ENCODE results near the gene ADK.
"Not testable (repeated sequence)": the region's sequence is repeated elsewhere in the genome, so short reads cannot be mapped to it uniquely, and the experiment has no call there.

Gene ADK

DNA sequence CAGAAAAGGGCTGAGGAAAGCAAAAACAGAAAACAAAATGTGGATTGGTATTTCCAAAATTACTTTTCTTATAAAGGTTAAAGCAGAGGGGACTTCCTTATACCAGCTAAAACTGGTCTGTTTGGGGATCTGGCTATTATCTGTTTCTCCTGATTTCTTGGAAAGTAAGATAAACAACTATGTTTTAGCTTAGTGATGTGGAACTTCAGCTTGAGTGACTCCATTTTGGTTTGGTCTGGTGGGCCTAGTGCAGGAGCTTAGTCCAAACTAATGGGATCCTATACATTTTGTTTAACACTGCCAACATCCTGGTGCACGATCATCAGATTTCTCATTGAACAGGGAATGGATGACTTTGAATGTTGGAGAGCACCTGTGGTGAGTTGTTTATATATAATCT is 283.5 kb downstream of the ADK start:
- no peak for DNase-seq

DNA sequence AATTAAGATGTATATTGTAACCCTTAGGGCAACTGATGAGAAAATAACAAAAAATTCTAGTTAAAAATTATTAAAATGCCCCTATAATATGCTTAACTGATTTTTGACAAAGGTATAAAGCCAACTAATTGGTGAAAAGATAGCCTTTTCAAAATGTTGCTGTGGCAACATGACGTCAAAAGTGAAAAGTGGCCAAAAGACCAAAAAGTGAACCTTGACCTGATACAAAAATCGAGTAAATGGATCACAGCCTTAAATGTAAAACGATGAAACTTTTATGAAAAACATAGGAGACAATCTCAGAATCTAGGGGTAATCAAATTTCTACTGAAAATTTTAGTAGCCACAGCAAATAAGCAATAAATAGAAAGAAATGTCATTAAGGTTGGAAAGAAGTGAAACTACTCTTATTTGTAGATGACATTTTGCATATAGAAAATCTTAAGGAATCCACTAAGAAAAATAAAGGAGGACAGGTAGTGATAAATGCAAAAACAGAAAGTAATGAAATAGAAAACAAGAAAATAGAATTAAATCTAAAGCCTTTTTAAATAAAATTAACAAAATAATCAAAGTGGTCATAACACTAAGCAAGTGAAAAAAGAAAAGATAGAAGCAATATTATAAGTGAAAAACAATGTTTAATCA is 285.6 kb downstream of the ADK start:
- DNase-seq = no peak

DNA sequence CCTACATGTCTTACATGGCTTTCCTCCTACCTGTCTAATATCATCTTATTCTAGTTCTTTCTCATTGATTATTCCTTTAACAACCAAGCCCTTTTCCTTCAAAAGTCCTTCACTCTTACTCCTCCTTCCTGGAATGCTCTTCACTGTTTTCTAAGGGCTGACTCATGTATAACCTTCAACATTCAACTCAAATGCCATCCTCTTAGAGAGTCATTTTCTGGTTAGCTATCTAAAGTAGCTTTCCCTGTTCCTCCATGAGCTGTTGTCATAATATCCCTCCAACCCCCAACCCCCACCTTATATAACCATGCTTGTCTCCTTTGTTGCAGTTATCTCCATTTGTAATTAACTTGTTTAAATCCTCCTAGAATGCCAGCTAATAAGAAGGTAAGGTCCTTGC is 286.8 kb downstream of the ADK start:
- DNase-seq = no peak

DNA sequence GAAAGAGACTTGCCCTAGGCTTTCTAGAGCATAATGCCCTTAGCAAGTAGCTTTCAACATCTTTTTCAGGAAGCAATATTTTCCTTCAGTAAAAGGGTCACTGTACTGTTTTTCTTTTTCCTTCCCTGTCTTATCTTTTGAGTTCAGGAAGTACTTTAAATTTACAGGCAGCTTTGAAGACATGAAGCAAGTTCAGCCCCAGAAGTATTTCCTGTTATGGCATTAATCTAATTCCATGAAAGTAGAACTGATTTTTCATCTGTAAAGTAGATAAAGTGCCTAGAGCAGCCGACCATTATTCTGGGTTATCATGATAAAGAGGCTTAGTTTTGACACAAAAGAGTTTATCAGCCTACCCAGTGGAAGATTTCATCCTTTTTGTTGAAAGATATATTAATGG is 288.2 kb downstream of the ADK start:
- DNase-seq = no peak

DNA sequence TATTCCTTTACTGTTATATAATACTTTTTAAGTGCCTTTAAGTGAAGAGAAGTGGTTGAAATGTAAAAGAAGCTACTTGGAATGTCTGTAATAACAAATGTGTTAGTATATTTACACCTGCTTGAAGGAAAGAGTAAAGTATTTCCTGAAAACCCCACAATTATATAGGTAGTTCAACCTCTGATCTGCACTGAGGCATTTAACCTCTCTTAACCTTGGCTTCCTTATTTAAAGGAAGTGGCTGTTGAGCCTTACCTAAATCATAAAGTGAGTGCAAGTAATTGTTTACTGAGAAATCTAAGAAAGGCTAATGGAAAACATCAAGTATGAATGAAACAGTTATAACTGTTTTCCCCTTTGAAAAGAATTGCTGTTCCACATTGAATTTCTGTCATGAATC is 294.5 kb downstream of the ADK start:
- DNase-seq = no peak

DNA sequence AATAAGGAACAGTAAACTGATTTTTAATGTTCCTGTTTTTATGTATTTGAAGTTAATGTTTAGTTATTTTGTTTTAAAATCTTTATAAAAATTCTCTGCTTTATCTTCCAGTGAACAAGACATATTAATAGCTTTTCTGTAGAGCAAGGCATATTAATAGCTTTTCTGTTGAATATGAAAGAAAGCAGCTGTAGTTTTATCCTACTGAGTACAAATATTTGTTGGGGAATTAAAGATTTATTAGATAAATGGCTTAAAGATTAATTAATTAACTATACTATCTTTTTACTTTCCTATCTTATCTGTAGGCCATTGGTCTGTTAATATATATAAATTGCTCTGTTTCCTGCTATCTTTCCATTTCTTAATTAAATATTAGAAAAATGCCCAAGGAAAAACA is 299.6 kb downstream of the ADK start:
- no peak for DNase-seq

DNA sequence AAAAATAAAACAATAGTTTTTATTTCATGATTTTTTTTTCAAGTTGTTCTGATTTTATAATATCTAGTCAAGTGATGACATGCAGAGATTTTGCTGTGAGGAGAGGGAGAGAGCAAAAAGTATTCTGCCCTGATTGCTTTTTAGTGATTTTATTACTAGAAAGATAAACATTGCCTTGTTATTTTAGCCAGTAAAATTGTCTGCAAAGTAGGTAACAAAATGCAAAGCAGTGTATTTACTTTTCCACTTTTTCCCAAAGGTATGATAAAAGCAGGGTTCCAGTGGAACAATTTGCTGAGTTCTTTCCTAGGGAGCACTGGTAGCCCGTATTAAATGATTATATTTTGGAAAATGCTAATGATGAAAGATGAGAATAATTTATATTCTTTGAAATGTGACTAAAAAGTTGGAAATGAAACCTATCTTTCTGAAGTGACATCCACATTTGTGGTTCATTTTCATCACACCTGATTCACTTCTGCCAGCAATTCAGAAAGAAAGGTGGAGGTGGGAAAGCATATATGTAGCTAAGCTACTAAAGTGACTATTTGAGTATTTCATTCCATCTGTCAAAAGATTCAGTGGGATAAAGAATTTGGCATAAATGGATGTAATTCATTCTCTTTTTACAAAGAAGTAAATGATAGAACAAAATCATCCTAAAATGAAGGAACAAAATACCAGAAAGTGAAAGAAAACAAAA is 300.3 kb downstream of the ADK start:
- no peak for DNase-seq

DNA sequence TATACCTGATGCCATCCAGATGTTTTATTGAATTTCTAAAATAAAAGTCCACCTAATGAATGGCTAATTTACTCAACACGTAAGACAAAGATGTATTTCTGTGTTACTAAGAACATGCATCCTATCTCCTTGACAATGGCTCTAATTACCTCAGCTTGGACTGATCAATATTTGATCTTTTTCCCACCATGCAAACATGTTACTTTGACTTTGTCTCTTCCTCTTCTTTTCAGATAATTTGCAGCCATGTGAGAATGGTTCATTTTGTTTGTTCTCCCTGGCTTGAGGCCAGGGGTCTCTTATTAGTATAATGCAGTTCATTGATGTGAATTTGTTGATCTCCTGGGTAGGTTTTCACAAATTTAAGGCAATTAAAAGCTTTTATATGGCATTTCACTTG is 302.1 kb downstream of the ADK start:
- no peak for DNase-seq

DNA sequence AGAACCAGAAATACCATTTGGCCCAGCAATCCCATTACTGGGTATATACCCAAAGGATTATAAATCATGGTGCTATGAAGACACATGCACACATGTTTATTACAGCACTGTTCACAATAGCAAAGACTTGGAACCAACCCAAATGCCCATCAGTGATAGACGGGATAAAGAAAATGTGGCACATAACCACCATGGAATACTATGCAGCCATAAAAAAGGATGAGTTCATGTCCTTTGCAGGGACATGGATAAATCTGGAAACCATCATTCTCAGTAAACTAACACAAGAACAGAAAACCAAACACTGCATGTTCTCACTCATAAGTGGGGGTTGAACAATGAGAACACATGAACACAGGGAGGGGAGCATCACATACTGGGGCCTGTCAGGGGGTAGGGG is 306.5 kb downstream of the ADK start:
- DNase-seq = not testable (repeated sequence)

DNA sequence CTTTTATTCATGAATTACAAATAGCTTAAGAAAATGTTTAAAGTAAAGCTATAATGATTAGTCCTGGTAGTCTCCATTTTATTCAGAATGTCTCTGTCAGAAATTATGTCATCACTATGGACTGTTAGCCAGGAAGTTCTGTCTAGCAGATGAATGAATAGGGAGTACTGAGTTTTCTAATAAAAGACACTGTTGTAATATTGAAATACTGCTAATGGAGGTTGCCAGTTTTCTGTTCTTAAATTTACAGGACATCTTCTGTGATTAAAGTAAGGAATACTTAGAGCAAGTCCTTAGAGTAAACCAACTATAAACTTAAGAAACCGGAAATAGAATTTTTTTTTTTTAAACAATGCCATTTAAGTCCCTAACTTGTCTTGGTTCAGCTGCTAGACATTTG is 309.8 kb downstream of the ADK start:
- DNase-seq = peak; percentile 25

DNA sequence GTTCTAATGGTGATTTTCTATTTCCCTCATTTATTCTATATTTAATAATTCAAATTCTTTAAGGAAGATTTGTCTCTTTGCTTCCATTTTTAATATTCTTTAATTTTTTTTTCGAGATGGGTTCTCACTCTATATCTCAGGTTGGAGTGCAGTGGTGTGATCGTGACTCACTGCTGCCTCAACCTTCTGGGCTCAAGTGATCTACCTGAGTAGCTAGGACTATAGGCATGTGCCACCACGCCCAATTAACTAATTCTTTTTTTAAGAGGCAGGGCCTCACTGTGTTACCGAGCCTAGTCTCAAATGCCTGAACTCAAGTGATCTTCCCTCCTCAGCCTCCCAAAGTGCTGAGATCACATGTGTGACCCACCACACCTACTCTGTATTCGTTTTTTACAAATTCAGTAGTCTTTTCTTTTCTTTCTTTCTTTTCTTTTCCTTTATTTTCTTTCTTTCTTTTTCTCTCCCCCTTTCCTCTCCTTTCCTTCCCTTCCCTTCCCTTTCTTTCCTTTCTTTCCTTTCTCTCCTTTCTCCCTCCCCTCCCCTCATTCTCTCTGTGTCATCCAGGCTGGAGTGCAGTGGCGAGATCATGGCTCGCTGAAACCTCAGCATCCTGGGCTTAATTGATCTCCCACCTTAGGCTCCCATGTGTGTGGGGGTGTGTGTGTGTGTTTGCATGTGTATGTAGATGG is 323.1 kb downstream of the ADK start:
- no peak for DNase-seq

DNA sequence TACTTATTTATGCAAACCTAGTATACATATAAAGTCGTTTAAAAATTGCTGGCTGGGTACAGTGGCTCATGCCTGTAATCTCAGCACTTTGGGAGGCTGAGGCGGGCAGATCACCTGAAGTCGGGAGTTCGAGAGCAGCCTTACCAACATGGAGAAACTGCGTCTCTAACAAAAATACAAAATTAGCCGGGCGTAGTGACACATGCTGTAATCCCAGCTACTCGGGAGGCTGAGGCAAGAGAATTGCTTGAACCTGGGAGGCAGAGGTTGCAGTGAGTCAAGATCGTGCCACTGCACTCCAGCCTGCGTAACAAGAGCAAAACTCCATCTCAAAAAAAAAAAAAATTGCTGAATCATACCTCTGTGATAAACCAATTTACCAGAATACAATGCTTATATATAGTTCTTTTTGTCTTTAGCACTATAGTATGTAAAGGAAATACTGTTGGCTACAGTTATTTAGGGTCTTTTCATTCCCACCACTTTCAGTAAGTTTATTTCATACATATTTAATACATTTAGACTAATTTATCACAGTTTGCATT is 325.2 kb downstream of the ADK start:
- not testable (repeated sequence) for DNase-seq

DNA sequence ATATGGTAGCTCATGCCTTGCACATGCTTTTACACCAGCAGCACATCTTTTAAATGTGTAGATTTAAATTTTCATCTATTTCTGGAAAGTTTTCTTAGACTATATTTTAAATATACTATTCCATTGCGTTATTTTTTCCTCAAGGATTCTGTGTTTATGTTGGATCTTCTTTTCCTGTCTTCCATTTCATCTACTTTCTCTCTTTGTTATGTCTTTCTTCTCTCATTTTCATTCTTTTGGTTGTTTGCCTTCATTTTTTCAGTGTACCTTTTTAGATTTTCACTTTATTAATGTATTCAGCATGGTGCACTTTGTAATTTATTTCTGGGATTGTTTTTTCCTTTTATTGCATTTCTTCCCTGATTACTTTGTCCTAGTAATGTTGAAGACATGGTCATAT is 329.8 kb downstream of the ADK start:
- no peak for DNase-seq

DNA sequence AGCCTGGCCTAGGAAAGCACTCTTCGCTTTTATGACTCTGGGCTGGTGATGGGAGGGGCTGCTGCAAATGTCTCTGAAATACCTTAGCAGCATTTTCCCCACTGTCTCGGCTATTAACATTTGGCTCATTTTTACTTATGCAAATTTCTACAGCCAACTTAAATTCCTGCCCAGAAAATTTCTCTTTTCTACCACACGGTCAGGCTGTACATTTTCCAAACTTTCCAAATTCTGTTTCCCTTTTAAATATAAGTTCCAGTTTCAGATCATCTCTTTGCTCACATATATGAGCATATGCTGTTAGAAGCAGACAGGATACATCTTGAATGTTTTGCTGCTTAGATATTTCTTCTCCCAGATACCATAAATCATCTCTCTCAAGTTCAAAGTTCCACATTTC is 332.3 kb downstream of the ADK start:
- no peak for DNase-seq

DNA sequence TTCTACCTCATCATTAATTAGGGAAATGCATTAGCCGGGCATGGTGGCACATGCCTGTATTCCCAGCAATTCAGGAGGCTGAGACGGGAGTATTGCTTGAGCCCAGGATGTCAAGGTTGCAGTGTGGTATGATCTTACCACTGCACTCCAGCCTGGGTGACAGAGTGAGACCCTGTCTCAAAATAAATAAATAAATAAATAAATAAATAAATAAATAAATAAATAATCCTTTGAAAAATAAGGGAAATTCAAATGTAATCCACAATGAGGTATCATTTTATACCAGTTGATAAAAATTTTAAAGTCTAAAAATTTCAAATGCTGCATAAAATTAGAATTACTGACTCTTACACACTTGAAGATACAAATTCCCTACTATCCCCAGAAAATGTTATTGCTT is 334.3 kb downstream of the ADK start:
- DNase-seq = no peak

DNA sequence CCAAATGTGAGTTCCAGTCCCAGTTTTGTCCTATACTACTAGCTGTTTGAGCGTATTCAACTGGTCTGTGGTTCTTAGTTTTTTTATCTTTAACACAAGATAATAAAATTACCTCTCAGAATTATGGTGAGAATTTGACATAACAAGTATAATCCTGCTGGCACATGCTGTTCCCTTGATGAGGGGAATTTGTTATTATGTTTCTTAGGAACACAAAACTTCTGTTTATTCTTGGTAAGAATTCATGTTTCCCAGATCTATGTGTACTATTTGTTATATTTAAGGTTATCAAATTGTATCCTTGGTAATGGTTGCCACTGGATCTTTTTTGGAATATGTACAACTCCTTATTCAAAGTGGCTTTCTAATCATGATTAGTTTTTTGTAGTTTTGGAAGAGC is 335.6 kb downstream of the ADK start:
- DNase-seq = no peak

DNA sequence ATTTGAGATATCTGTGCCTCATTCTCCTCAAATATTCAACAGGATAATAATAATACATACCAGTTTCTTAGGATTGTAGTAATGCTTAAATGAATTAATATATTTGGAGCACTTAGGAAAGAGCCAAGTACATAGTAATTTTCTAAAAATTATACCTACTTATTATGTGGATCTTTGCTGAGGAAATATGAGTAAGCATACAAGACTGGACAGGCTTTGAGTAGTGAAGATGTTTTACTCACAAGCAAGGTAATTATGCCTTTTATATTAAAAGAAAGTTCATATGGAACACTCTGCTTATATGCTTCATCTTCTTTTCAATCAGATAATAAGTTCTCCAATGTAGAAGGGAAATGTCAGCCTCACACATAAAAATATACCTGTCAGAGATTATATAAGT is 337.9 kb downstream of the ADK start:
- DNase-seq = no peak

DNA sequence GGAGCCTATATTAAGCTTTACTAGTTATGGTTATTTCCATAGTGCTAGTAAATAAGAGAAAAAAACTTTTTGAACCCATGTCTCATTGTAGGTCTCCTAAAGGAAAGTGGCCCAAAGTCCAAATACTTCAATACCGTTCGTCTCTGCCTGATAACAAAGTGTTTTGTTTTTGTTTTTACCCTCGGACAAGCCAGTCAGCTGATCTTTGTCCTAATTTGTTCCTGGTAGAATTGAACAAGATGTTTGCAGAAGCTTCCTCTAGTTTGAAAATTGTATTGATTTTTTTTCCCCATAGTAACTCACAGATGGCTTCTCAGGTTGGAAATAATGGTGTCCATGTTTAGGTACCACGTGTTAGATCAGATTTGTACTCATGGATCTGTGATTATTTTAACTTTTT is 339.5 kb downstream of the ADK start:
- DNase-seq = no peak

DNA sequence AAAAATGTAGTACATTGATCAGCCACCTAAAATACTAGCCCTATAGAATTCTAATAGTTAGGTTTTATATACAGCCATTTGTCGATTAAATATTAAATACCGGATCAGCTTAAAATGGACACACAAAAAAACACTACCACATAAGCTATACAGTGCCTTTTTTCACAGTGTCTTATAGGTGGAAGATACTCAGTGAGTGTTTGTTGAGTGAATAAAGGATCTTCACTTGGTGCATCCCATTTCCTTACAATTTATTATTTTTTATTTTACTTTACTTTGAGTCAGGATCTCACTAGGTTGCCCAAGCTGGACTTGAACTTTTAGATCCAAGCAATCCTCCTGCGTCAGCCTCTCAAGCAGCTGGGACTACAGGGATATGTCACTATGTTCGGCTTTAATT is 340.0 kb downstream of the ADK start:
- no peak for DNase-seq

DNA sequence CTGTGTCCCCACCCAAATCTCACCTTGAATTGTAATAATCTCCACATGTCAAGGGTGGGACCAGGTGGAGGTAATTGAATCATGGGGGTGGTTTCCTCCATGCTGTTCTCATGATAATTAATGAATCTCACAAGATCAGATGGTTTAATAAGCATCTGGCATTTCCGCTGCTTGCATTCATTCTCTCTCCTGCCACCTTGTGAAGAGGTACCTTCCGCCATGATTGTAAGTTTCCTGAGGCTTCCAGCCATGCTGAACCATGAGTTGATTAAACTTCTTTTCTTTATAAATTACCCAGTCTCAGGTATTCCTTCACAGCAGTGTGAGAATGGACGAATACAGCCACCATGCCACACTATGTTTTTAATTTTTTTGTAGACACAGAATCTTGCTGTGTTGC is 345.3 kb downstream of the ADK start:
- not testable (repeated sequence) for DNase-seq

DNA sequence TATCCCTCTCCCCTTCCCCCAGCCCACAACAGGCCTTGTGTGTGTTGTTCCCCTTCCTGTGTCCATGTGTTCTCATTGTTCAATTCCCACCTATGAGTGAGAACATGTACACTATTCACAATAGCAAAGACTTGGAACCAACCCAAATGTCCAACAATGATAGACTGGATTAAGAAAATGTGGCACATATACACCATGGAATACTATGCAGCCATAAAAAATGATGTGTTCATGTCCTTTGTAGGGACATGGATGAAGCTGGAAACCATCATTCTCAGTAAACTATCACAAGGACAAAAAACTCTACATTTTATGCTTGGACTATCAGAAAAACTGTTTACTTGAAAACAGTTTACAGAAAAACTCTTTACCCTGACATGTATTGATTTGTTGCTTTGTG is 347.6 kb downstream of the ADK start:
- not testable (repeated sequence) for DNase-seq

DNA sequence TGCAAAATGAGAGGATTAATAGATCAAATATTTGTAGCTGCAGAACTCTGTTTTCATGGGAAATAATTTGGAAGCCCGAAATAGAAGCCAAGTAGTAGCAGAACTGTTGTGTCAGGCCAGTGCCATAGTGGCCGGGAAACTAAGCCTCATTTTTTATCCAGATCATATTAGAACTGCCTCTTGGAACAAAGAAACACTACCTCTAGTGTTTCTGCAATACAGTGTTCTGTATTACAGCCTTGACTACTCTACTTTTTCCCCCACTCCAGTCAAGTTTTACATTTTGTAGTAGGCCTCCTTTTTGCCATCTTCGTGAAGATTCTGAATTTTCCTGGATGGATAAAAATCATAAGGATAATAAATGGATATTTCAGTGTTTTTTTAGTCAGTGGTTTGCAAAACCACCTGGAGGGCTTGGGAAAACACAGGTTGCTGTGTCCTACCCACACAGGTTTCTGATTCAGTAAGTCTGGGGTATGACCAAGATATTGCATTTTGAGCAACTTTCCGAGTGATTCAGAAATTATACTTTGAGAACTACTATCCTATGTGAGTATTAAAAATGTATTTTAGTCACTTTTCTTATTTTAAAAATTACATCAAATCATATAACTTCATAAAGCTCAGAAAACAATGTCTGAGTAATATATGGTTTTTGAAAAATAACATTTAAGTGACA is 349.1 kb downstream of the ADK start:
- DNase-seq = no peak

DNA sequence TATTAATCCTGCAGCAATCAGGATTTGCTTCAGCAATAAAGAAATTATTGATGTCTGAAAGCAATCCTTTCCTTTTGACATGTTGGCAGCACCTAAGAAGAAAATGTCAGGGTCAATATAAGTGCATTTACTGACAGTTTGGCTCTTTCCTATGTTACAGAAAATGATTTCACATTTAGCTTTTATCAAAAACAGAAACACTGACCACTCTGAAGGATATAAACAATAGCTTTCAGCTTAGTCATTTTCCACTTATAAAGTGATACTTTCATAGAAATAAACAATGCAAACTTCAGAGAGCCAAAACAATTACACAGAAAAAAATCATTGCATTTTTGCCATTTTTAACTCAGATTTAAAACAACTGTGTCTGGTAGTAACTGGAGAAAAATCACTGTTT is 349.8 kb downstream of the ADK start:
- no peak for DNase-seq
